ENCODE data around the gene MMP11.

The MMP11 gene

GRCh38 chr22:23828800-23829680 is 56.4 kb downstream of the MMP11 start:
- in situ Hi-C loops (cut with MboI; ENCODE audit: low sequenced_read_pairs), result no loop called here

DNA sequence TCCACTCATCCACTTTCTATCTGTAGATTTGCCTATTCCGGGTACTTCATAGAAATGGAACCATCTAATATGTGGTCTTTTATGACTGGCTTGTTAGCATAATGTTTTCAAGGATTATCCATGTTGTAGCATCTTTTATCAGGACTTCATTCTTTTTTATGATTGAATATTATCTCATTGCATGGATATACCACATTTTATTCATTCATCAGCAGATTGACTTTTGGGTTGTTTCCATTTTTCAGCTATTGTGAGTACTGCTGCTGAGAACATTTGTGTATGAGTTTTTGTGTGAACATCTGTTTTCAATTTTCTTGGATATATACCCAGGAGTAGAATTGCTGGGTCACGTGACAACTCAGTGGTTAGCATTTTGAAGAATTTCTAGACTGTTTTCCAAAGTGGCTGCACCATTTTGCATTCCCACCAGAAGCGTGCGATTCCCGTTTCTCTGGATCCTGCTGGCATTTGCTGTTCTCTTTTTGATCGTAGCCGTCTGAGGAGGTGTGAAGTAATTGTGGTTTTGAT is 57.3 kb downstream of the MMP11 start:
- in situ Hi-C loops (cut with MboI; ENCODE audit: low sequenced_read_pairs), result no loop called here

- in situ Hi-C loops (cut with MboI; ENCODE audit: low sequenced_read_pairs), result no loop called here
Measured at GRCh38 chr22:23831261-23831660, 58.6 kb downstream of the MMP11 start.

- in situ Hi-C loops (cut with MboI; ENCODE audit: low sequenced_read_pairs), result no loop called here
Measured at GRCh38 chr22:23831781-23832180, 59.1 kb downstream of the MMP11 start.

DNA sequence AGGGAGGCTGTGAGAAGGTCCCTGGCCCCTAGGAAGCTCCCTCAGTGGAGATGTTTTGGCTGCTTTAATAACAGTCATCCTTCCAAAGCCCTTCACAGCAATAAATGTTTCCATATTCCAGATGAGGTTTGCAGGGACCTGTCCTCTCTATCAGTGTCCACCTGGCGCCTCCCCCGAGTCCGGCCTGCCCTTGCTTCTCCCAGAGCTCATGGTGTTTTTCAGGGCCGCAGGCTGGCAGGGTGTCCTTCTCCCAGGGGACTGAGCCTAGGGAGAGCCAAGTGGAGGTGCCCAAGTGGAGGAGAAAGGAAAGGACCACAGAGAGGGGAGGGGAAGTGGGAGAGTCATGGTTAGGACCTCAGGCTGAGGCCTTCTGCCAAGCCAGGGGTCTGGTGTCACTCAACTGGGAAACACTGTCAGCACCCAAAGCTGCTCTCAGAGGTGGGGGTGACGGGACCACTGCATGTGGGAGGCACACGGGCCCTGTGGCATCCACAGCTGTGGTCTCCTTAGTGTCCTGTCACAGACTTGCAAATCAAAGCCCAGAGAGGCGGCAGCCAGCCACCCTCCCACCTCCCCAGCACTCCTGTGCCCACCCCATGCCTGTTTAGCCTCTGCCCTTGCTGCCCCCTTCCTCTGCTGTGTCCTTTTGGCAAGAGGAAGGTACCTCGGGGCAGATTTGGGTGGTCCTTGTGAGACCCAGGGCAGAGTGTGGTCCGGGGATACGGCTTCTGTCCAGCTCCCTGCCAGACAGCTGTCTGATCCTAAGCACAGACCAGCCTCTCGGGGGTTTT is 59.8 kb downstream of the MMP11 start:
- in situ Hi-C loops (cut with MboI; ENCODE audit: low sequenced_read_pairs), result no loop called here

GRCh38 chr22:23833017-23833751 is 60.5 kb downstream of the MMP11 start:
- in situ Hi-C loops (cut with MboI; ENCODE audit: low sequenced_read_pairs), result no loop called here

All from HL-60/S4 treated with phorbol 12-myristate 13-acetate at 8.2 ng/mL for 4 days and 3 days (cell line).